HG03558 (cell line): ENCODE data around the gene JAKMIP1.

Experiments used
- ATAC-seq: cut with Tn5 transposase; IDR thresholded peaks from one replicate; pipeline ENCODE4 v1.9.1; 2021; ENCODE audit warnings: moderate number of reproducible peaks; ENCODE audit not compliant: unreplicated experiment; ENCODE audit errors: extremely low read depth

Gene JAKMIP1

GRCh38 chr4:6204871-6205566 is 4.7 kb upstream of the JAKMIP1 start:
- no peak for ATAC-seq

GRCh38 chr4:6204098-6204497 is 3.7 kb upstream of the JAKMIP1 start:
- ATAC-seq: no peak

- ATAC-seq: no peak
Observed at GRCh38 chr4:6201580-6202091, 1.3 kb upstream of the JAKMIP1 start.

GRCh38 chr4:6200922-6201362 is 593 bp upstream of the JAKMIP1 start:
- no peak for ATAC-seq

GRCh38 chr4:6199422-6199921 is 877 bp downstream of the JAKMIP1 start:
- ATAC-seq: no peak

GRCh38 chr4:6198768-6199421 is 1.5 kb downstream of the JAKMIP1 start:
- ATAC-seq: no peak

GRCh38 chr4:6198278-6198677 is 2.1 kb downstream of the JAKMIP1 start:
- ATAC-seq: no peak

GRCh38 chr4:6197433-6198174 is 2.7 kb downstream of the JAKMIP1 start:
- no peak for ATAC-seq

- ATAC-seq: no peak
Observed at GRCh38 chr4:6196871-6197270, 3.5 kb downstream of the JAKMIP1 start.

GRCh38 chr4:6196324-6196723 is 4.0 kb downstream of the JAKMIP1 start:
- no peak for ATAC-seq

GRCh38 chr4:6195602-6196319 is 4.6 kb downstream of the JAKMIP1 start:
- ATAC-seq: no peak

GRCh38 chr4:6194458-6195195 is 5.7 kb downstream of the JAKMIP1 start:
- no peak for ATAC-seq

GRCh38 chr4:6193399-6193798 is 7.0 kb downstream of the JAKMIP1 start:
- no peak for ATAC-seq

GRCh38 chr4:6192245-6192644 is 8.1 kb downstream of the JAKMIP1 start:
- no peak for ATAC-seq

GRCh38 chr4:6191448-6192130 is 8.8 kb downstream of the JAKMIP1 start:
- ATAC-seq: no peak

- no peak for ATAC-seq
Observed at GRCh38 chr4:6190486-6190885, 9.9 kb downstream of the JAKMIP1 start.

- no peak for ATAC-seq
Observed at GRCh38 chr4:6189511-6189910, 10.8 kb downstream of the JAKMIP1 start.

- ATAC-seq: no peak
Observed at GRCh38 chr4:6188687-6189305, 11.6 kb downstream of the JAKMIP1 start.

- ATAC-seq: no peak
Observed at GRCh38 chr4:6184169-6184568, 16.2 kb downstream of the JAKMIP1 start.
